22Rv1 (cell line): ENCODE data around the gene PASK.

Experiments
- H3K27ac ChIP-seq: fragments of 450-650 bp; 2 replicates; pipeline ENCODE4 v1.5.1; 2017
- CTCF ChIP-seq: fragments of 450-650 bp; IDR thresholded peaks from 2 replicates; pipeline ENCODE4 v1.5.1; 2017; ENCODE audit warnings: mild to moderate bottlenecking
- ZFX ChIP-seq: fragments of 450-650 bp; IDR thresholded peaks from 2 replicates; pipeline ENCODE4 v1.6.1; 2017; ENCODE audit warnings: antibody characterized with exemption, borderline replicate concordance

The PASK gene

GRCh38 chr2:241147336-241147735, 1.9 kb downstream of the PASK start:
- no peak overlapping the region for H3K27ac ChIP-seq
- no peak for TF ChIP-seq CTCF
- TF ChIP-seq ZFX, result no peak

GRCh38 chr2:241146286-241146685, 3.0 kb downstream of the PASK start:
- H3K27ac ChIP-seq, result no peak overlapping the region

GRCh38 chr2:241142593-241142992, 6.7 kb downstream of the PASK start:
- no peak for TF ChIP-seq ZFX
- TF ChIP-seq CTCF, result no peak
- H3K27ac ChIP-seq, result no peak overlapping the region

More at GRCh38 chr2:241146286-241146685, 3.0 kb downstream of the PASK start:
- TF ChIP-seq CTCF (no peak), ZFX (no peak)

- TF ChIP-seq ZFX (no peak), CTCF (no peak)
- no peak overlapping the region for H3K27ac ChIP-seq
Measured at GRCh38 chr2:241142063-241142462, 7.2 kb downstream of the PASK start.

- no peak overlapping the region for H3K27ac ChIP-seq
Measured at GRCh38 chr2:241141214-241141770, 8.0 kb downstream of the PASK start.

GRCh38 chr2:241140445-241140840, 8.8 kb downstream of the PASK start:
- H3K27ac ChIP-seq, result no peak overlapping the region
- no peak for TF ChIP-seq CTCF
- no peak for TF ChIP-seq ZFX

More at GRCh38 chr2:241141214-241141770, 8.0 kb downstream of the PASK start:
- TF ChIP-seq ZFX (no peak), CTCF (no peak)

GRCh38 chr2:241139531-241140444, 9.5 kb downstream of the PASK start:
- TF ChIP-seq ZFX, result no peak
- no peak for TF ChIP-seq CTCF
- no peak overlapping the region for H3K27ac ChIP-seq
